Fibroblast of pulmonary artery (primary cell): ENCODE measurements around the gene PFDN2.
A peak's percentile ranks its signal among the peaks of the same experiment; 100 is the strongest.

Source experiments
- DNase-seq: peaks from one replicate; pipeline ENCODE4 v3.0.0-alpha.2; 2010; ENCODE audit warnings: low read depth
- H3K4me3 ChIP-seq: replicated peaks from 2 replicates; pipeline ENCODE4 v1.5.1; 2011; ENCODE audit warnings: low read depth, mild to moderate bottlenecking, control low read depth, low read length, moderate library complexity
- TF ChIP-seq, protein P1 (sequence below): IDR thresholded peaks from 2 replicates; pipeline ENCODE4 v1.5.1; 2011; ENCODE audit warnings: mild to moderate bottlenecking, control low read depth, low read length, inconsistent platforms; ENCODE audit errors: missing control alignments

Gene PFDN2, protein sequence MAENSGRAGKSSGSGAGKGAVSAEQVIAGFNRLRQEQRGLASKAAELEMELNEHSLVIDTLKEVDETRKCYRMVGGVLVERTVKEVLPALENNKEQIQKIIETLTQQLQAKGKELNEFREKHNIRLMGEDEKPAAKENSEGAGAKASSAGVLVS

DNA sequence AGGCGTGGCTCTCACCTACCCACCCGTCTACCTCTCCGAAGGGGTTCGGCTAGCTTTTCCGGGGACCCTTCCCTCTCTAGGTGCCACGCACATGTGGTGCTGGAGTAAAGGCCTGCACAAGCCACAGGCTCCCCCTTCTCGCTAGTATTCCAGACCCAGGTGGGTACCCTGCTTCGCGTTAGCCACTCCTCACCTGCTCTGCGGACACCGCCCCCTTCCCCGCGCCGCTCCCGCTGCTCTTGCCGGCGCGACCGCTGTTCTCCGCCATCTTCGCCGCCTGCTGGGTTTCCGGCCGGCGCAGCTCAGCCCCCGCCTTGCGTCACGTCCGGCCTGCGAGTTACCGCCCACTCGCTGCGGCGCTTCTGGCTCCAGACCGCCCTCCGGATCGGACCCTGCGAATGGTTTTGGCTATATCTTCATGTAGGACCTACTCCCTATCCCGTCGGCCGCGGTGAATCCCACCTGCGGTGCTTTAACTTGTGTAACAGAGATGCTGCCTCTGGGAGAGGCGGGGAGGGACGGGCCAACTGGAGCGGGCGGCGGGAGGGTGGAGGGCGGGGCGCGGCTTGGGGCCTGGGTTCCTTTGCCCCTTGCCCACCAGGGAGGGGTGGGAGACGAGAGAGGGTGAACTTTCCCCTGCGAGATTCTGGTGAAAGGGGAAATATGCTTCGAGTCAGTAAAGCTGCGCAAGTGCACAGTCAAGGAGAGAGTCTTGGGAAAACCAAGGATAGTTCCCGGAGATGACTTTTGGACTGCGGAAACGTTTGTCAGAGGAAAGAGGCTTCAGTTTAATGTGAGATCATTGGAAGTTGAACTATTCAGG, at the start of gene PFDN2, which contains the start of gene NIT1:
Gene PFDN2 (minus strand): TSS at position 279 of the 823 bp plus-strand sequence. CDS start 11 bp downstream, at position 268.
Gene NIT1 (plus strand): TSS at position 347 of the 823 bp plus-strand sequence. CDS start 72 bp downstream, at position 419.
- DNase-seq, result peak; percentile 88
- peak within 1 kb of the TSS; percentile 100 for H3K4me3 ChIP-seq
- TF ChIP-seq, protein P1, sequence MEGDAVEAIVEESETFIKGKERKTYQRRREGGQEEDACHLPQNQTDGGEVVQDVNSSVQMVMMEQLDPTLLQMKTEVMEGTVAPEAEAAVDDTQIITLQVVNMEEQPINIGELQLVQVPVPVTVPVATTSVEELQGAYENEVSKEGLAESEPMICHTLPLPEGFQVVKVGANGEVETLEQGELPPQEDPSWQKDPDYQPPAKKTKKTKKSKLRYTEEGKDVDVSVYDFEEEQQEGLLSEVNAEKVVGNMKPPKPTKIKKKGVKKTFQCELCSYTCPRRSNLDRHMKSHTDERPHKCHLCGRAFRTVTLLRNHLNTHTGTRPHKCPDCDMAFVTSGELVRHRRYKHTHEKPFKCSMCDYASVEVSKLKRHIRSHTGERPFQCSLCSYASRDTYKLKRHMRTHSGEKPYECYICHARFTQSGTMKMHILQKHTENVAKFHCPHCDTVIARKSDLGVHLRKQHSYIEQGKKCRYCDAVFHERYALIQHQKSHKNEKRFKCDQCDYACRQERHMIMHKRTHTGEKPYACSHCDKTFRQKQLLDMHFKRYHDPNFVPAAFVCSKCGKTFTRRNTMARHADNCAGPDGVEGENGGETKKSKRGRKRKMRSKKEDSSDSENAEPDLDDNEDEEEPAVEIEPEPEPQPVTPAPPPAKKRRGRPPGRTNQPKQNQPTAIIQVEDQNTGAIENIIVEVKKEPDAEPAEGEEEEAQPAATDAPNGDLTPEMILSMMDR, result no peak

DNA sequence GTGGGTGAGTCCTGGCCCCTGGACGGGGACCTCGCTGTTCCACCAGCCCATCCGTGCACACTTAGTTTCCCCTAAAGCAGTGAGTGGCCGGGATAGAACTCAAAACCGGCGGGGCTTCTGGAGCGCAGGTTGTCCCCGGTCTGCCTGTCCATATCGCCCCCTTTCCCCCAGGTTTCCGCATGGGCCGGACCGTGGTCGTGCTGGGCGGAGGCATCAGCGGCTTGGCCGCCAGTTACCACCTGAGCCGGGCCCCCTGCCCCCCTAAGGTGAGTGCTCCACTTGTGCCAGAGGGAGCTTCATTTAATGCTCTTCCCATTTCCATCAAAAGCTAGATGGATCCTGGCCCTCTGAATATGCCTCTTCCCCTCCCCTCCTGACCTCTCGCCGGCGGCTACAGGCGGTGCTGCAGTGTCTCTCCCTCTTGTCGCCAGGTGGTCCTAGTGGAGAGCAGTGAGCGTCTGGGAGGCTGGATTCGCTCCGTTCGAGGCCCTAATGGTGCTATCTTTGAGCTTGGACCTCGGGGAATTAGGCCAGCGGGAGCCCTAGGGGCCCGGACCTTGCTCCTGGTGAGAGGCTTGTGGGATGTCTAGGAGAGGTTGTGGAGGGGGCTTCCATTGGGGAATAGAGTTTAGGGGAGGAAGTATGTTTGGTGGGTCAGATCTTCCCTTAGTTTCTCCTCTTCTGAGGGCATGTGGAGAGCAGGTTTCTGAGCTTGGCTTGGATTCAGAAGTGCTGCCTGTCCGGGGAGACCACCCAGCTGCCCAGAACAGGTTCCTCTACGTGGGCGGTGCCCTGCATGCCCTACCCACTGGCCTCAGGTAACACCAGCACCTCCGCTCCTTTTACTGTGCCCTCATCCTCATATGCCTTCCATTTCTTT, 49.1 kb upstream of the PFDN2 start:
- TF ChIP-seq, protein P1, result no peak
- DNase-seq, result no peak
- peak overlapping the region; percentile 87 for H3K4me3 ChIP-seq

DNA sequence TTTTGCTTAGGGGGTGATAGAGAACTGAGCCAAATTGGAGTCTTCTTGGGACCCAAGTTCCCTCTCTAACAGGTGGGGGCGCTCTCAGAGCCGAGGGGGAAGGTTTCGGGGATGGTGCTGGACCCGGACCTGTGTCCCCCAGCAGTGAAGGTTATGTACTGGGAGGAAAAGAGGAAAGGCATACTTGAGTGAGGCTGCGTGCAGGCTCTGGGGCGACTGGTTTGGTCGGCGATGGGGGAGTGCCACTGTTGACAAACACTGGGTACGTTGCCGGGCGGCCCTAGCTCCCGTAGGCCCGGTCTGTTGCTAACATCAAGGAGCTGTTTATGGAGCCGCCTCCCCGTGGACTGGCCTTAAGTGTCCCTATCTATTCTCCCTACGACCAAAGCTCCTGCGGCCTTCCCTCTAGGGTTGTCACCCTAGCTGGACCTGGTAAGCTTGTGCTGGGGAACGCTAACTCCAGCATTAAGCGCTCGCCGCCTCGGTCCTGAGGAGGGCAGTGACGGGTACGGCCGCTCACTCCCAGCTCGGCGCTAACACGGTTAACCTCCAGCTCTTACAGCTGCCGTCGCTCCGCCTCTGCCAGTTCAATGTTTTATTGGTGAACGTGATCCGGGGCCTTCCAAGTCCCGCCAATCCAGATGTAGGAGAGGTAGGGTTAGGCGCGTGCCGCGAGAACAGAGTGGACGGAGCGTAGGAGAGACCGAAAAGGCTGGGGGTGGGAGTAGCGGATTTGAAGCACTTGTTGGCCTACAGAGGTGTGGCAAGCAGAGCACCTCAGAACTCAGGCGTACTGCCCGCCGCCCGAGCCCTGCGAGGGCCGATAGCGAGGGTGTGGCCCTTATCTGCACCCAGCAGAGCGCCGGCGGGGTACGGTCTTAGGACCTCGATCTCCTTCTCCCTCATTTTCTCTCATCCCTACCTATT, 48.2 kb upstream of the PFDN2 start, which contains the start of gene PPOX:
Gene PPOX (plus strand): TSS at position 685 of the 927 bp plus-strand sequence. CDS start 422 bp downstream, outside the sequence.
- TF ChIP-seq, protein P1, result peak; percentile 46
- DNase-seq, result peak; percentile 99
- peak within 1 kb of the TSS; percentile 87 for H3K4me3 ChIP-seq

DNA sequence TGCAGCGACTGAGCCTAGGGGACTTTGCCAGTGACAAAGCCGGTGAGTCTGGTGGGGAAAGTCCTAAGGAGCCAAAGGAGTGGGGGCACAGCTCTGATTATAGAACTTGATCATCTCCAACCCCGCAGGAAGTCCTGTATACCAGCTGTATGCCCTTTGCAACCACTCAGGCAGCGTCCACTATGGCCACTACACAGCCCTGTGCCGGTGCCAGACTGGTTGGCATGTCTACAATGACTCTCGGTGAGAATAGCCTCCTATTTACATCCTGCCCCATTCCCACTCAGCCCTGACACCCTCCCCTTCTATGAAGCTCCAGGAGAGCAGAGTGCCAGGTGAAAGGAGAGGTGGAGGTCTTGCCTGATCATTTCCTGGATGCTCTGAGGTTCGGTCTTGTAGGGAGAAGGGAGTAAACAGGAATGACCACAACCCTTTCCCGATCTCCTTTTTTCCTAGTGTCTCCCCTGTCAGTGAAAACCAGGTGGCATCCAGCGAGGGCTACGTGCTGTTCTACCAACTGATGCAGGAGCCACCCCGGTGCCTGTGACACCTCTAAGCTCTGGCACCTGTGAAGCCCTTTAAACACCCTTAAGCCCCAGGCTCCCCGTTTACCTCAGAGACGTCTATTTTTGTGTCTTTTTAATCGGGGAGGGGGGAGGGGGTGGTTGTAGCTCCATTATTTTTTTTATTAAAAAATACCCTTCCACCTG, 47.2 kb upstream of the PFDN2 start:
- TF ChIP-seq, protein P1, result no peak
- peak overlapping the region; percentile 87 for H3K4me3 ChIP-seq
- DNase-seq, result no peak

DNA sequence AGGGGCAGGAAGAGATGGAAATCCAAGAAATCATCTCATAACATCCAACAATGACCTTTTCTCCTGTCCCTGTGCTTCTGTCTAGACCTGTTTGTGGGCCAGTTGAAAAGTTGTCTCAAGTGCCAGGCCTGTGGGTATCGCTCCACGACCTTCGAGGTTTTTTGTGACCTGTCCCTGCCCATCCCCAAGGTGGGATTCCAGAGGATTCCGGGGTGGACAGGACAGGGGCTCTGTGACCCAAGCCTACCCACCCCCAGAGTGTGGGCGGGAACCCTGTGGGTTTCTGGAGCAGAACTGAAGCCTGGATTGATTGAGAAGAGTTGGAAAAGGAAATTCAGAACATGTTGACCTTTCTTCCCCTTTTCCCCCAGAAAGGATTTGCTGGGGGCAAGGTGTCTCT, 46.0 kb upstream of the PFDN2 start:
- TF ChIP-seq, protein P1, result no peak
- no peak overlapping the region for H3K4me3 ChIP-seq
- no peak for DNase-seq
